ENCODE results near the gene DMAC2.

- TF ChIP-seq POLR2A (IDR thresholded peaks at IDR 0.05; ENCODE audit: low read length) (no peak), GATA1 (IDR thresholded peaks at IDR 0.05; ENCODE audit: low read depth, low read length) (no peak)
These were observed 39.4 kb upstream of the DMAC2 start for GRCh38 chr19:41478875-41479756.
